Measurements from ENCODE around the gene SPSB3.

SPSB3 gene

DNA sequence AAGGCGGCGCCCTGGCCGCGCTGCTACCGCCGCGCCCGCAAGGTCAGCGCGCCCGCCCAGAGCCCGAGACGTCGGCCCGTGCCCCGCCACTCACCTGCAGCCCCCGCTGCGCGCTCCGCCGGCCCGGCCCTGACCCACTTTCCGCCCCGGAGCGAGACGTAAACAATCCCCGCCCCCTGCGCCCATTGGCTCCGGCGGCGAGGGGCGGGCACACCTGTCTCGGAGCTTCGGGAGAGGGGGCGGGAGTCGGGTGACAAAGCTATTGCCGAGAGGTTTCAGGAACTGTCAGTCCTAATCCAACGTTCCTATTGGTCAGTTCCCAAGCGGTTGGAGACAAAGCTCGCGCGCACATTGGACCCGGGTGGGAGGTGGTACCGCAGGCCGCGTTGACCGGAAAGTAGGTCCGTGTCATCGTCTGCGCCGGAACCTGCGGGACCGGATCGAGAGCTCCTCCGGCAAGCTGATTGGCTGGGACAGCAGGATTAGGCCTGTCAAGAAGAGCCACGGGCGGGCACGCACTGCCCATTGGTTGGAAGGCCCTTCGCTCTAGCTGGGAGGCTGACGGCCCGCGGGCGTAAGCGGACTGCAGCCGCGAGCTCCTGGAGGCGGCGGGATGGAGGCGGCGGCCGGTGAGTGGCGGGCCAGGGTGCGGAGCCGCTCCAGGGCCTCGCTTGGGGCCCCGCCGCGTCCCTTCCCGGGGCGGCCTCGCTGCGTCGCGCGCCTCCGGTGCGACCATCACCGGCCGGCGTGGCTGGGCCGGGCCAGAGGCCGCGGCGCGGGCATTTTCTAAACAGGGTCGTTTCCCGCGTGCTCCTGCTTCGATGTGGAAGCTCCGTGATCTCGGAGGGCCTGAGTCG is at the start of gene SPSB3, which contains the start of gene NUBP2:
Gene SPSB3 (minus strand): TSS at position 164 of the 857 bp plus-strand sequence. CDS start 1,088 bp downstream, outside the sequence.
Gene NUBP2 (plus strand): TSS at position 553 of the 857 bp plus-strand sequence. CDS start 61 bp downstream, at position 614.
- peaks cover 31% of the 10 kb centered on the region for H3K36me3 ChIP-seq (ENCODE audit: control insufficient read depth, insufficient read depth, low read length)
- H3K4me3 ChIP-seq (ENCODE audit: low read depth, low read length), result peak within 1 kb of the TSS; percentile 90

GRCh38 chr16:1831186-1832075 is 49.1 kb upstream of the SPSB3 start:
- Histone ChIP-seq H3K9ac (ENCODE audit: low read depth, low read length) (no peak overlapping the region), H3K4me3 (ENCODE audit: low read depth, low read length) (no peak overlapping the region), H3K36me3 (ENCODE audit: control insufficient read depth, insufficient read depth, low read length) (no peaks in the 10 kb centered on the region), H3K9me3 (ENCODE audit: control insufficient read depth, insufficient read depth, low read length) (no peaks in the 10 kb centered on the region), H3K27me3 (ENCODE audit: control insufficient read depth, insufficient read depth, low read length) (no peaks in the 10 kb centered on the region), H3K4me1 (ENCODE audit: control insufficient read depth, insufficient read depth, low read length) (peaks cover 6% of the 10 kb centered on the region)

More for the DNA sequence above, at the start of gene SPSB3, which contains the start of gene NUBP2:
- peak within 1 kb of the TSS; percentile 70 for H3K9ac ChIP-seq (ENCODE audit: low read depth, low read length)
- no peaks in the 10 kb centered on the region for H3K27me3 ChIP-seq (ENCODE audit: control insufficient read depth, insufficient read depth, low read length)
- no peaks in the 10 kb centered on the region for H3K4me1 ChIP-seq (ENCODE audit: control insufficient read depth, insufficient read depth, low read length)
- no peaks in the 10 kb centered on the region for H3K9me3 ChIP-seq (ENCODE audit: control insufficient read depth, insufficient read depth, low read length)

DNA sequence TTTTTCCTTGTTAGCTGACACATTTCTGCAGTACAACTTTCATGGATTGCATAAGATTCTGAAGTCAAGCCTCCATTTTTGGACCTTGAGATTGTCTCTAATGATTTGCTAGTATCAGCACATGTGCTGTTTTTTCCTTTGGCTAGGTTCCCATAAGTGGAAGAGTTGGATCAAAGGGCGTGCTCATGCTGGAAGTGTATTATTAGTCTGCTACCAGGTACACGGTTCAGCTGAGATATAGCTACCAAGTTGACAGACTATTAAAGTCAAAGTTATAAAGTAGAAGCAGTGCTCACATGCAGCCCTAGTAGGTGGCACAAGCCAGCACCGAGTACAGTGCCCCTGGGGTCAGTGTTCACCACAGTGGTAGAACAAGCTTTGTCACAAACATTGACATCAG is 47.8 kb upstream of the SPSB3 start:
- no peaks in the 10 kb centered on the region for H3K36me3 ChIP-seq (ENCODE audit: control insufficient read depth, insufficient read depth, low read length)

GRCh38 chr16:1828645-1829410 is 46.5 kb upstream of the SPSB3 start:
- H3K9ac ChIP-seq (ENCODE audit: low read depth, low read length), result no peak overlapping the region
- peak overlapping the region; percentile 8 for H3K4me3 ChIP-seq (ENCODE audit: low read depth, low read length)
- H3K4me1 ChIP-seq (ENCODE audit: control insufficient read depth, insufficient read depth, low read length), result peaks cover 6% of the 10 kb centered on the region
- H3K36me3 ChIP-seq (ENCODE audit: control insufficient read depth, insufficient read depth, low read length), result no peaks in the 10 kb centered on the region
- no peaks in the 10 kb centered on the region for H3K9me3 ChIP-seq (ENCODE audit: control insufficient read depth, insufficient read depth, low read length)
- H3K27me3 ChIP-seq (ENCODE audit: control insufficient read depth, insufficient read depth, low read length), result peaks cover 5% of the 10 kb centered on the region

More for the DNA sequence above, 47.8 kb upstream of the SPSB3 start:
- H3K4me3 ChIP-seq (ENCODE audit: low read depth, low read length), result no peak overlapping the region
- no peaks in the 10 kb centered on the region for H3K9me3 ChIP-seq (ENCODE audit: control insufficient read depth, insufficient read depth, low read length)
- peaks cover 6% of the 10 kb centered on the region for H3K4me1 ChIP-seq (ENCODE audit: control insufficient read depth, insufficient read depth, low read length)
- peaks cover 3% of the 10 kb centered on the region for H3K27me3 ChIP-seq (ENCODE audit: control insufficient read depth, insufficient read depth, low read length)
- H3K9ac ChIP-seq (ENCODE audit: low read depth, low read length), result no peak overlapping the region

- no peaks in the 10 kb centered on the region for H3K36me3 ChIP-seq (ENCODE audit: control insufficient read depth, insufficient read depth, low read length)
- H3K4me1 ChIP-seq (ENCODE audit: control insufficient read depth, insufficient read depth, low read length), result peaks cover 6% of the 10 kb centered on the region
- H3K27me3 ChIP-seq (ENCODE audit: control insufficient read depth, insufficient read depth, low read length), result peaks cover 5% of the 10 kb centered on the region
- peak within 1 kb of the TSS; percentile 85 for H3K9ac ChIP-seq (ENCODE audit: low read depth, low read length)
- H3K4me3 ChIP-seq (ENCODE audit: low read depth, low read length), result peak within 1 kb of the TSS; percentile 99
- H3K9me3 ChIP-seq (ENCODE audit: control insufficient read depth, insufficient read depth, low read length), result no peaks in the 10 kb centered on the region
Measured at GRCh38 chr16:1826691-1827573, 44.6 kb upstream of the SPSB3 start, which contains the start of the genes FAHD1 and HAGH. Gene FAHD1 (plus strand): TSS chr16:1827206. CDS start chr16:1827239, 33 bp downstream. Gene HAGH (minus strand): TSS chr16:1826825. CDS start chr16:1826787, 38 bp downstream.

- Histone ChIP-seq H3K9me3 (ENCODE audit: control insufficient read depth, insufficient read depth, low read length) (no peaks in the 10 kb centered on the region), H3K4me1 (ENCODE audit: control insufficient read depth, insufficient read depth, low read length) (peaks cover 6% of the 10 kb centered on the region), H3K4me3 (ENCODE audit: low read depth, low read length) (peak overlapping the region; percentile 59), H3K36me3 (ENCODE audit: control insufficient read depth, insufficient read depth, low read length) (no peaks in the 10 kb centered on the region), H3K27me3 (ENCODE audit: control insufficient read depth, insufficient read depth, low read length) (peaks cover 5% of the 10 kb centered on the region), H3K9ac (ENCODE audit: low read depth, low read length) (no peak overlapping the region)
Measured at GRCh38 chr16:1825864-1826690, 43.7 kb upstream of the SPSB3 start.

DNA sequence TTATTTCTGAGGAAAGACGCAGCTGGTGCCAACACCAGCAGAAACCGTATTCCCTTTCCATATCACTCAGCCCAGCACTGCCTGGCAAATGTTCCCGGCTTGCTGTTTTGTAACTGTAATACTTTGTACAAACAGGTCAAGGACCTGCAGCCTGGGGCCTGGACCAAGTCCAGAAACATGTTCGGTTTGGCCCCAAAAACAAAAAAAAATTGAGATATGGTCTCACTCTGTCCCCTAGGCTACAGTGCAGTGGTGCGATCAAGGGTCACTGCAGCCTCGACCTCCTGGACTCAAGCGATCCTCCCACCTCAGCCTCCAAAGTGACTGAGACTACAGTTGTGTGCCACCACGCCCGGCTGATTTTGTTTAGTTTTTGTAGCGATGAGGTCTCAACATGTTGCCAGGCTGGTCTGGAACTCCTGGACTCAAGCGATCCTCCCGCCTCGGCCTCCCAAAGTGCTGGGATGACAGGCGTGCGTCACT is 43.1 kb upstream of the SPSB3 start:
- Histone ChIP-seq H3K9ac (ENCODE audit: low read depth, low read length) (no peak overlapping the region), H3K4me1 (ENCODE audit: control insufficient read depth, insufficient read depth, low read length) (peaks cover 6% of the 10 kb centered on the region), H3K27me3 (ENCODE audit: control insufficient read depth, insufficient read depth, low read length) (peaks cover 5% of the 10 kb centered on the region), H3K9me3 (ENCODE audit: control insufficient read depth, insufficient read depth, low read length) (no peaks in the 10 kb centered on the region), H3K4me3 (ENCODE audit: low read depth, low read length) (peak overlapping the region; percentile 59), H3K36me3 (ENCODE audit: control insufficient read depth, insufficient read depth, low read length) (no peaks in the 10 kb centered on the region)

- no peaks in the 10 kb centered on the region for H3K36me3 ChIP-seq (ENCODE audit: control insufficient read depth, insufficient read depth, low read length)
- no peak overlapping the region for H3K9ac ChIP-seq (ENCODE audit: low read depth, low read length)
- H3K4me1 ChIP-seq (ENCODE audit: control insufficient read depth, insufficient read depth, low read length), result peaks cover 5% of the 10 kb centered on the region
- peaks cover 5% of the 10 kb centered on the region for H3K27me3 ChIP-seq (ENCODE audit: control insufficient read depth, insufficient read depth, low read length)
- H3K4me3 ChIP-seq (ENCODE audit: low read depth, low read length), result no peak overlapping the region
- no peaks in the 10 kb centered on the region for H3K9me3 ChIP-seq (ENCODE audit: control insufficient read depth, insufficient read depth, low read length)
Measured at GRCh38 chr16:1823821-1824220, 41.5 kb upstream of the SPSB3 start.

GRCh38 chr16:1822801-1823200 is 40.4 kb upstream of the SPSB3 start:
- Histone ChIP-seq H3K9ac (ENCODE audit: low read depth, low read length) (no peak overlapping the region), H3K4me3 (ENCODE audit: low read depth, low read length) (no peak overlapping the region), H3K4me1 (ENCODE audit: control insufficient read depth, insufficient read depth, low read length) (no peaks in the 10 kb centered on the region), H3K27me3 (ENCODE audit: control insufficient read depth, insufficient read depth, low read length) (peaks cover 5% of the 10 kb centered on the region), H3K36me3 (ENCODE audit: control insufficient read depth, insufficient read depth, low read length) (no peaks in the 10 kb centered on the region), H3K9me3 (ENCODE audit: control insufficient read depth, insufficient read depth, low read length) (no peaks in the 10 kb centered on the region)

Measured in iPS-15b (cell line).